ENCODE measurements around the gene PDE6D.

PDE6D gene

DNA sequence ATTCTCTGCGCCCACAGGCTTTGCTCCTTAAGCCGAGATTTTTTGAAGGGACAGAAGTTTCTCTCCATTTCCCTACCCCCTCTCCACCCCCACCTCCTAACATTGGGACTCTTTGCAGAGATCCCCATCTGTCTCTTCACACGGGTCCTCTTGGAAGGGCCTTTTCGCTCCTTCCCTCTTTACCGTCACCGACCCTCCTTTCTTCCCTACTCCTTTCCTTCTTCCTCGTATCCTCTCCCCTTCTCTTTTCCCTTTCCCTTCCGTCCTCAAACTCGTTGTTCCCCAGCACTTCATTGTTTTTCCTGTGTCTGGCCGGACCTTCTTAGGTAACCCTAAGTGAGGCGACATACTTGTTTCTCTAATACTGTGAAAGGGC is 5.8 kb upstream of the PDE6D start:
- H3K27me3 ChIP-seq (ENCODE audit: control insufficient read depth, insufficient read depth, low read length), result no peaks in the 10 kb centered on the region

DNA sequence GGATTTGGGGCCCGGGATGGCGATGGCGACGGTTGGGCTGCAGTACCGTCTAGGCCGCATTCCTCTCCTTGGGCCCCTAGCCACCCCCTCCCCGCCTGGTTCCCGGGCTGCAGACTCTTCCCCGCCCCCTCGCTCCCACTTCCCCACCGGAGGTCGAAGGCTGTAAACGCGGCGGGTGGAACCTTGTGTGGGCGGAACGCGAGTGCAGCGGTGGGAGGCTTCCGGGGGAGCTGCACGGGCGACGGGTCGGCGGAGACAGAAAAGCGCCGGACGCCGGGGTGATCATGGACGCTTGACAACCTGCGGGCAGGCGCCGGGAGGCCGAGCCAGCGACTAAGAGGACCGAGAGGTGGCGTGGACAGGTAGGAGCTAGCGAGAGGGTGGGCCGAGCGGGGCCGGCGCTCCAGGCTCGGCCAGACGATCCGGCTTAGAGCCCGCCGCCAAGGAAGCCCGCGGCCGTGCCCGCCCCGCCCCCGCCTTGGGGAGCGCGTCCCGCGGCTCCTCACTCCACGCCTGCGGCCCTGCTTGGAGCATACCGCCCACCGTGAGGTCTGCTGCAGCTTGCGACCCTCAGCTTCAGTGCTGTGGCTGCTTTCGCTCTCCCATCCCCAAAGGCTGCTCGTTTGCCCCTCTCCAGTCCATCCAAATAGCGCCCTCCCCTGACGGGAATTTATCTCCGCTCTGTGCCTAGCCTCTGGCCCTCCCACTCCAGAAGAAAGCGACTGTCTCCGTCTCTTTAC is 5.3 kb upstream of the PDE6D start, which contains the start of gene COPS7B:
Gene COPS7B (plus strand): TSS at position 269 of the 740 bp plus-strand sequence. CDS start 2,126 bp downstream, outside the sequence.
- peak within 1 kb of the TSS; percentile 30 for H3K9ac ChIP-seq
- H3K79me2 ChIP-seq, result peaks cover 77% of the 10 kb centered on the region
- TF ChIP-seq, protein P1, sequence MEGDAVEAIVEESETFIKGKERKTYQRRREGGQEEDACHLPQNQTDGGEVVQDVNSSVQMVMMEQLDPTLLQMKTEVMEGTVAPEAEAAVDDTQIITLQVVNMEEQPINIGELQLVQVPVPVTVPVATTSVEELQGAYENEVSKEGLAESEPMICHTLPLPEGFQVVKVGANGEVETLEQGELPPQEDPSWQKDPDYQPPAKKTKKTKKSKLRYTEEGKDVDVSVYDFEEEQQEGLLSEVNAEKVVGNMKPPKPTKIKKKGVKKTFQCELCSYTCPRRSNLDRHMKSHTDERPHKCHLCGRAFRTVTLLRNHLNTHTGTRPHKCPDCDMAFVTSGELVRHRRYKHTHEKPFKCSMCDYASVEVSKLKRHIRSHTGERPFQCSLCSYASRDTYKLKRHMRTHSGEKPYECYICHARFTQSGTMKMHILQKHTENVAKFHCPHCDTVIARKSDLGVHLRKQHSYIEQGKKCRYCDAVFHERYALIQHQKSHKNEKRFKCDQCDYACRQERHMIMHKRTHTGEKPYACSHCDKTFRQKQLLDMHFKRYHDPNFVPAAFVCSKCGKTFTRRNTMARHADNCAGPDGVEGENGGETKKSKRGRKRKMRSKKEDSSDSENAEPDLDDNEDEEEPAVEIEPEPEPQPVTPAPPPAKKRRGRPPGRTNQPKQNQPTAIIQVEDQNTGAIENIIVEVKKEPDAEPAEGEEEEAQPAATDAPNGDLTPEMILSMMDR (IDR thresholded peaks at IDR 0.05), result no peak
- no peaks in the 10 kb centered on the region for H3K36me3 ChIP-seq (ENCODE audit: control insufficient read depth, insufficient read depth, low read length)
- peak within 1 kb of the TSS; percentile 86 for H3K4me2 ChIP-seq (ENCODE audit: low read length)
- peak within 1 kb of the TSS; percentile 65 for H3K4me3 ChIP-seq (ENCODE audit: low read depth, low read length)
- H2AFZ ChIP-seq, result peak within 1 kb of the TSS; percentile 68
- no peaks in the 10 kb centered on the region for H3K27me3 ChIP-seq (ENCODE audit: control insufficient read depth, insufficient read depth, low read length)
- H3K9me3 ChIP-seq (ENCODE audit: control insufficient read depth, low read length), result no peaks in the 10 kb centered on the region
- H3K27ac ChIP-seq, result peak within 1 kb of the TSS; percentile 50
- H3K4me1 ChIP-seq, result peaks cover 22% of the 10 kb centered on the region

More for the DNA sequence above, 5.8 kb upstream of the PDE6D start:
- peak overlapping the region; percentile 86 for H3K4me2 ChIP-seq (ENCODE audit: low read length)
- H3K9me3 ChIP-seq (ENCODE audit: control insufficient read depth, low read length), result no peaks in the 10 kb centered on the region
- H3K36me3 ChIP-seq (ENCODE audit: control insufficient read depth, insufficient read depth, low read length), result no peaks in the 10 kb centered on the region
- peaks cover 22% of the 10 kb centered on the region for H3K4me1 ChIP-seq
- H3K27ac ChIP-seq, result peak overlapping the region; percentile 50
- TF ChIP-seq, protein P1 (IDR thresholded peaks at IDR 0.05), result no peak
- H3K79me2 ChIP-seq, result peaks cover 78% of the 10 kb centered on the region
- no peak overlapping the region for H3K9ac ChIP-seq
- peak overlapping the region; percentile 65 for H3K4me3 ChIP-seq (ENCODE audit: low read depth, low read length)
- no peak overlapping the region for H2AFZ ChIP-seq

DNA sequence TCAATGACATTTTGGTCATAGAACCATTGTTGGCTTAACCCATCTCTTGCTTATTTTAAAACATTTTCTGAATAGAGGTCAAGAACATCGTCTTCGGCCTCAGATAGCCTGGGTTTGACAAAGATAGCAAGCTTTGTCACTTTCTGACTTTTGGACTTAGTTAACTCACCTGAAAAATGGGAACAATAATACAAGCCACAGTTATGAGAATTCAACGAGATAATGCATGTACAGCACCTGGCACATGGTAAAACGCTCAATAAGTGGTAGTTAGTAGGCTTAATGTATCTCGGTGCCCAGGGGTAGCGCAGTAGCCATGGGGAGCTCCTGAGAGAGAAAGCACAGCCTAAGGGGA is 4.7 kb upstream of the PDE6D start:
- no peaks in the 10 kb centered on the region for H3K27me3 ChIP-seq (ENCODE audit: control insufficient read depth, insufficient read depth, low read length)
- H3K4me2 ChIP-seq (ENCODE audit: low read length), result peak overlapping the region; percentile 86

DNA sequence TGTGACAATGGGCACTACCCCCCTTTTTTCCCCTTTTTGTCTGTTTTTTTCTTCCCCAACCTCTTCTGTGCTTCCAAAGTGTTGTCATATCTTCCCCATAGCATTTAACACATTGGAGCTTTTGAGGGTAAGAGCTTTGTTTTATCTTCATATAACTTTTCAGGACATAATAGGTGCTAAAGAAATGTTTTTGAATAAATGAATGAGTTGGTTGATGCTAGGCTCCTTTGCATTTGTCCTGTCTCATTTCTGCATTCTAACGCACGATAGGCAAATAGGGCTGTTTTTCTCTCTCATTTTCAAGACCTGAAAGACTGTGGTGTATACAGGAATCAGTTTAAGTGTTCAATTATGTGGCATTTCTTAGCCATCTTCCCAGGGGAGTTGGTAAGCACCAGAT is 4.3 kb upstream of the PDE6D start:
- peak overlapping the region; percentile 50 for H3K27ac ChIP-seq

More for the DNA sequence above, 4.7 kb upstream of the PDE6D start:
- H2AFZ ChIP-seq, result peak overlapping the region; percentile 68
- H3K4me3 ChIP-seq (ENCODE audit: low read depth, low read length), result peak overlapping the region; percentile 65
- no peaks in the 10 kb centered on the region for H3K9me3 ChIP-seq (ENCODE audit: control insufficient read depth, low read length)
- H3K27ac ChIP-seq, result peak overlapping the region; percentile 50
- H3K4me1 ChIP-seq, result peaks cover 22% of the 10 kb centered on the region
- no peaks in the 10 kb centered on the region for H3K36me3 ChIP-seq (ENCODE audit: control insufficient read depth, insufficient read depth, low read length)
- TF ChIP-seq, protein P1 (IDR thresholded peaks at IDR 0.05), result no peak
- peaks cover 71% of the 10 kb centered on the region for H3K79me2 ChIP-seq
- no peak overlapping the region for H3K9ac ChIP-seq

More for the DNA sequence above, 4.3 kb upstream of the PDE6D start:
- Histone ChIP-seq H3K4me3 (ENCODE audit: low read depth, low read length) (peak overlapping the region; percentile 65), H3K79me2 (peaks cover 71% of the 10 kb centered on the region), H3K9ac (no peak overlapping the region), H3K36me3 (ENCODE audit: control insufficient read depth, insufficient read depth, low read length) (no peaks in the 10 kb centered on the region), H3K4me1 (peaks cover 22% of the 10 kb centered on the region), H2AFZ (no peak overlapping the region), H3K27me3 (ENCODE audit: control insufficient read depth, insufficient read depth, low read length) (no peaks in the 10 kb centered on the region), H3K9me3 (ENCODE audit: control insufficient read depth, low read length) (no peaks in the 10 kb centered on the region), H3K4me2 (ENCODE audit: low read length) (peak overlapping the region; percentile 86)
- TF ChIP-seq, protein P1 (IDR thresholded peaks at IDR 0.05), result no peak
